ENCODE measurements around the gene PPIC. TPM values are rescaled to one million over a fixed set of nuclear protein-coding genes. Genes with fewer than 3 reads are reported as not detected.

The PPIC gene
- total RNA-seq, 1 experiment from 2014 or later = 10.8 TPM

DNA sequence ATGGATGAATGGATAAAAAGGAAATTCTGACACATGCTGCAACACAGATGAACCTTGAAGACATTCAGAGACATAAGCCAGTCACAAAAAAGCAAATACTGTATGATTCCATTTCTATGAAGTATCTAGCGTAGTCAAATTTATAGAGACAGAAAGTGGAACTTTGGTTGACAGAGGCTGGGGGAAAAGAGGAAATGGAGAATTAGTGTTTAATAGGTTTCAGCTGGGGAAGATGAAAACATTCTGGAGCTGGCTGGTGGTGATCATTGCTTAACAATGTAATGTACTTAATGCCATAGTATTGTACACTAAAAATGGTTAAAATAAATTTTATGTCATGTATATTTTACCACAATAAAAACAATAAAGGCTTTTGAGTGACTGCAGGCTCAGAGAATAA lies 24.2 kb downstream of the PPIC start:
- no CpG with 5 or more reads among the region's 1 CpG for WGBS (ENCODE audit: extremely low coverage, insufficient read length, low lambda C conversion rate)

More for the DNA sequence above, 24.2 kb downstream of the PPIC start:
- H2BK12ac ChIP-seq (ENCODE audit: insufficient read length, low read depth, low read length) = no peak overlapping the region
- no peak overlapping the region for H3T11ph ChIP-seq (ENCODE audit: low read length)
- H3K27ac Mint-ChIP-seq = no peak overlapping the region
- H3K9me3 ChIP-seq (ENCODE audit: control insufficient read depth, low read depth, low read length) = no peaks in the 10 kb centered on the region
- no peaks in the 10 kb centered on the region for H4K20me1 ChIP-seq (ENCODE audit: control insufficient read depth, insufficient read depth, insufficient read length)
- H3K56ac ChIP-seq (ENCODE audit: insufficient read length, low read depth, low read length) = no peak overlapping the region
- H3K4ac ChIP-seq (ENCODE audit: low read depth, low read length) = no peak overlapping the region
- DNase-seq = no peak
- no peak overlapping the region for H2BK120ac ChIP-seq (ENCODE audit: low read depth, low read length, poor library complexity, severe bottlenecking)
- peaks cover 6 to 10% of the 10 kb centered on the region in 2 experiments for H3K4me1 Mint-ChIP-seq
- no peaks in the 10 kb centered on the region for H3K4me1 ChIP-seq (ENCODE audit: insufficient read depth, low read length)
- no peaks in the 10 kb centered on the region for H3K9me3 Mint-ChIP-seq
- no peaks in the 10 kb centered on the region for H3K23me2 ChIP-seq (ENCODE audit: insufficient read length, low read depth, low read length, poor library complexity, severe bottlenecking)
- no peak overlapping the region for H3K18ac ChIP-seq (ENCODE audit: insufficient read length, low read depth, low read length)
- no peaks in the 10 kb centered on the region for H3K36me3 Mint-ChIP-seq (ENCODE audit: insufficient read depth in 1 of 3, low read depth in 3 of 3)
- H2BK5ac ChIP-seq (ENCODE audit: insufficient read length, low read length) = no peak overlapping the region
- H3K14ac ChIP-seq (ENCODE audit: insufficient read depth, low read length) = no peak overlapping the region
- no peak overlapping the region for H3K9ac ChIP-seq (ENCODE audit: extremely low read depth, insufficient read length, low read length)
- H2BK15ac ChIP-seq (ENCODE audit: low read depth, low read length) = no peak overlapping the region
- H3K4me3 Mint-ChIP-seq = no peak overlapping the region
- TF ChIP-seq, protein P1, sequence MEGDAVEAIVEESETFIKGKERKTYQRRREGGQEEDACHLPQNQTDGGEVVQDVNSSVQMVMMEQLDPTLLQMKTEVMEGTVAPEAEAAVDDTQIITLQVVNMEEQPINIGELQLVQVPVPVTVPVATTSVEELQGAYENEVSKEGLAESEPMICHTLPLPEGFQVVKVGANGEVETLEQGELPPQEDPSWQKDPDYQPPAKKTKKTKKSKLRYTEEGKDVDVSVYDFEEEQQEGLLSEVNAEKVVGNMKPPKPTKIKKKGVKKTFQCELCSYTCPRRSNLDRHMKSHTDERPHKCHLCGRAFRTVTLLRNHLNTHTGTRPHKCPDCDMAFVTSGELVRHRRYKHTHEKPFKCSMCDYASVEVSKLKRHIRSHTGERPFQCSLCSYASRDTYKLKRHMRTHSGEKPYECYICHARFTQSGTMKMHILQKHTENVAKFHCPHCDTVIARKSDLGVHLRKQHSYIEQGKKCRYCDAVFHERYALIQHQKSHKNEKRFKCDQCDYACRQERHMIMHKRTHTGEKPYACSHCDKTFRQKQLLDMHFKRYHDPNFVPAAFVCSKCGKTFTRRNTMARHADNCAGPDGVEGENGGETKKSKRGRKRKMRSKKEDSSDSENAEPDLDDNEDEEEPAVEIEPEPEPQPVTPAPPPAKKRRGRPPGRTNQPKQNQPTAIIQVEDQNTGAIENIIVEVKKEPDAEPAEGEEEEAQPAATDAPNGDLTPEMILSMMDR (conservative IDR thresholded peaks at IDR 0.05) = no peak
- no peaks in the 10 kb centered on the region for H3K27me3 Mint-ChIP-seq (ENCODE audit: low read depth)
- no peak overlapping the region for H2BK20ac ChIP-seq (ENCODE audit: low read depth, low read length, poor library complexity, severe bottlenecking)
- no peak overlapping the region for H4K5ac ChIP-seq (ENCODE audit: insufficient read length, low read depth, low read length)
- H3K27ac ChIP-seq (ENCODE audit: insufficient read length, low read depth, low read length) = no peak overlapping the region
- H3K23ac ChIP-seq (ENCODE audit: insufficient read length, low read depth, low read length) = no peak overlapping the region
- H3K79me1 ChIP-seq (ENCODE audit: insufficient read depth, low read depth, low read length, poor library complexity, severe bottlenecking) = no peaks in the 10 kb centered on the region
- H4K8ac ChIP-seq (replicated peaks; ENCODE audit: insufficient read length, low read depth, low read length) = no peak overlapping the region
- H3K79me2 ChIP-seq (ENCODE audit: insufficient read depth, low read length) = no peaks in the 10 kb centered on the region
- no peak overlapping the region for H2AK5ac ChIP-seq (ENCODE audit: insufficient read length, low read length)
- H2AFZ ChIP-seq (ENCODE audit: low read length) = no peak overlapping the region
- no peak overlapping the region for H3K4me2 ChIP-seq (ENCODE audit: insufficient read depth, insufficient read length, low read length)
- H4K91ac ChIP-seq (ENCODE audit: insufficient read length, low read depth, low read length) = no peak overlapping the region
- H3K27me3 ChIP-seq (ENCODE audit: insufficient read depth, low read length) = no peaks in the 10 kb centered on the region
